ENCODE results near the gene SYCN. TPM values are rescaled to one million over a fixed set of nuclear protein-coding genes. Genes with fewer than 3 reads are reported as not detected.
A peak's percentile ranks its signal among the peaks of the same experiment; 100 is the strongest.

SYCN gene
- total RNA-seq, 4 donors from 2014 or later = not detected

DNA sequence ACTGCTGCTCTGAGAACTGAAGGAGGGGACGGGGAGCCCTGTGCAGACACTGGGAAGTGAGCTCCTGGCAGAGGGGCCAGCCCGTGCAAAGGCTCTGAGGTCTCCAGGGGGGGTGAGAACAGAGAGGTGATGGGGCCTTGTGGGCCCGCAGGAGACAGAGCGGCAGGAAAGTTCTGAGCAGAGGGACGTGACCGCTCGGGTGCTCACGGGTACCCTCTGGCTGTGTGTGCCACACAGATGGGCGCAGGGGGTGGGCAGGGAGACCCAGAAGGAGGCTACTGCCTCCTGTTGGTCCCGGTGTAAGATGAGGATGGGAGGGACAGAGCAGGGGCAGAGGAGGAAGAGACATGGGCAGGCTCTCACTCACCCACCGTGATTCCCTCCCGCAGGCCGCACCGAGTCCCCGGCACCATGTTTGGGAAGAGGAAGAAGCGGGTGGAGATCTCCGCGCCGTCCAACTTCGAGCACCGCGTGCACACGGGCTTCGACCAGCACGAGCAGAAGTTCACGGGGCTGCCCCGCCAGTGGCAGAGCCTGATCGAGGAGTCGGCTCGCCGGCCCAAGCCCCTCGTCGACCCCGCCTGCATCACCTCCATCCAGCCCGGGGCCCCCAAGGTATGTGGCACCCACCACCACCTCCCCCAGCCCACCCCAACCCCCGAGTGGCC, 34.8 kb downstream of the SYCN start:
- no peak for TF ChIP-seq EP300 (IDR thresholded peaks at IDR 0.05)
- no peak overlapping the region for H3K27ac ChIP-seq
- H3K27me3 ChIP-seq = no peaks in the 10 kb centered on the region
- 93% methylated on average over 36 of the region's 36 CpGs for WGBS
- no peak for DNase-seq (ENCODE audit: low spot score in 2 of 2)
- H3K9me3 ChIP-seq = no peaks in the 10 kb centered on the region
- peaks cover 52% of the 10 kb centered on the region for H3K36me3 ChIP-seq
- H3K4me3 ChIP-seq = no peak overlapping the region
- peaks cover 37% of the 10 kb centered on the region for H3K4me1 ChIP-seq

DNA sequence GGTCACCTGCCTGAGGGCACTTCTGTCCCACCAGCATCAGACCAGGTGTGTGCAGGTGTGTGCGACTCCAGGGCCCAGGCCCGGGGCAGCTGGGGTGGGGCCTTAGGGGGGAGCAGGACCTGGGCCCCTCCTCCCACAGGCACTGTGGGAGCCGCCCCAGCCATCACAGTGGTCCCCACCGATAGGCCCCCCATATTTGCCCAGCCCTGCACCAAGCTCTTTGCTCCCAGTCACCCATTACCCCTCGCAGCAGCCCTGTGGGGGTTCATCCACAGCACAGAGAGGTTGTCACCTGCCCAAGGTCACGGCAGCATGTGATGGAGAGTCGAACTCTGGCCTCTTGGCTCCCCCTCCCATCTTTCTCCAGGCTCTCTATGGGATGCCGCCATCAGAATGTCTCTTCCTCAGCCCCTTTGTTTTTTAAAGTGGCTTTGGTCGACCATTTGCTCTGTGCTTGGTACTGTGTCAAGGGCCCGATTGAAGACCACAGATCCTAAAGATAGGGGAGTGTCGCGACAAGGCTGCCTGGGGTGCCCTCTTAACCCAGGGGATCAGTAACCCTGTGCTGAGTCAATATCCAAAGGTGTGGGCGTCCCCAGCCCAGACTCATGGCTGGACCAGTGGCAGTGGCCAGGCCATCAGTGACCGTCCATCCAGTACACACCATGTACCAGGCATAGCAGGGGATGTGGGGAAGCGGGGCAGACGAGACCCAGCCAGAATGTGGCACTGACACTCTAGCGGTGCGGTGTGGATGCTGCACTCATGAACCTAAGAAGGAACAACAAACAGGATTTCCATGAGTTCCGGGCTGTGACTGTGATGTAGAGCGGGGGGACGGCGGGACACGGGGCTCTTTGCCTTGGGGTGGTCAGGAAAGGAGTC, 35.6 kb downstream of the SYCN start:
- Histone ChIP-seq H3K4me3 (no peak overlapping the region), H3K36me3 (peaks cover 44% of the 10 kb centered on the region), H3K9me3 (no peaks in the 10 kb centered on the region), H3K27ac (peak overlapping the region; percentile 83), H3K4me1 (peaks cover 37% of the 10 kb centered on the region), H3K27me3 (no peaks in the 10 kb centered on the region)
- DNase-seq (ENCODE audit: low spot score in 2 of 2) = no peak
- no peak for TF ChIP-seq POLR2AphosphoS5 (IDR thresholded peaks at IDR 0.05)
- TF ChIP-seq, protein P1, sequence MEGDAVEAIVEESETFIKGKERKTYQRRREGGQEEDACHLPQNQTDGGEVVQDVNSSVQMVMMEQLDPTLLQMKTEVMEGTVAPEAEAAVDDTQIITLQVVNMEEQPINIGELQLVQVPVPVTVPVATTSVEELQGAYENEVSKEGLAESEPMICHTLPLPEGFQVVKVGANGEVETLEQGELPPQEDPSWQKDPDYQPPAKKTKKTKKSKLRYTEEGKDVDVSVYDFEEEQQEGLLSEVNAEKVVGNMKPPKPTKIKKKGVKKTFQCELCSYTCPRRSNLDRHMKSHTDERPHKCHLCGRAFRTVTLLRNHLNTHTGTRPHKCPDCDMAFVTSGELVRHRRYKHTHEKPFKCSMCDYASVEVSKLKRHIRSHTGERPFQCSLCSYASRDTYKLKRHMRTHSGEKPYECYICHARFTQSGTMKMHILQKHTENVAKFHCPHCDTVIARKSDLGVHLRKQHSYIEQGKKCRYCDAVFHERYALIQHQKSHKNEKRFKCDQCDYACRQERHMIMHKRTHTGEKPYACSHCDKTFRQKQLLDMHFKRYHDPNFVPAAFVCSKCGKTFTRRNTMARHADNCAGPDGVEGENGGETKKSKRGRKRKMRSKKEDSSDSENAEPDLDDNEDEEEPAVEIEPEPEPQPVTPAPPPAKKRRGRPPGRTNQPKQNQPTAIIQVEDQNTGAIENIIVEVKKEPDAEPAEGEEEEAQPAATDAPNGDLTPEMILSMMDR (IDR thresholded peaks at IDR 0.05) = no peak
- no peak for TF ChIP-seq EP300 (IDR thresholded peaks at IDR 0.05)
- no peak for TF ChIP-seq POLR2A (IDR thresholded peaks at IDR 0.05)
- 87% methylated on average over 19 of the region's 23 CpGs for WGBS

DNA sequence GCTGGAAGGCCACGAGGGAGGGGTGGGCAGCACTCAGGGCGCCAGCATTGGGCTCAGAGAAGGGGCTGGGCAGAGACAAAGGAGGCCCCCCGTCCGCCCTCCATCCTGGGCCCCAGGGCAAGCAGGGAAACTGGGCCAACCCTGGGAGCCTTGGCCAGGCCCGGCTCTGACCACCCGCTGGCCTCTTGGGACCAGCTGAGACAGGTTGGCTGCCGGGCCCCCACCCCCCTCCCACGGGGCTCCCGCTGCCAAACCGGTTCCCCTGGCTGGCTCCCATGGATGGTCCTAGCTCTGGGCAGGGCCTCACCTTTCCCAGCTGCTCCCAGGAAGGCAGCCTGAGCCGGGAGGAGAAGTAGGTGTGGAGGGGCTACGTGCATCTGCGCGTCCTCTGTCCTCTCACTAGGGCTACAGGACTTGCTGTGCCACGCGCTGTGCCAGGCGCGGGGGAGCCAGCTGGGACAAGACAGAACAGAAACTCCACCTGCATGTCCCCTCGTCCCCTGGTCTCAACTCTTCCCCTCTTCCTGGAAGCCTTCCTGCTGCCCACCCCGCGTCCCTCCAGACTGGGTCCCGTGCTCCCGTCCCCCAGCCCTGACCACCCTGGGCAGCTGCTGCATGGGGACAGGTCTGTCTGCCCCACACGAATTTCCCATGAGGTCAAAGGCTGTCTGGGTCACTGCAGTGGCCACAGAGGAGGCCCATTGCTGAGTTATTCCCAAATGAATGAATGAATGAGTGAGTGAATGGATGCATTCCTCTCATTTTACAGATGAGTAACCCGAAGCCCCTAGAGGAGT, 36.4 kb downstream of the SYCN start:
- DNase-seq (ENCODE audit: low spot score in 2 of 2) = no peak
- peaks cover 40% of the 10 kb centered on the region for H3K4me1 ChIP-seq
- WGBS = 54% methylated on average over 15 of the region's 25 CpGs
- H3K4me3 ChIP-seq = peak overlapping the region; percentile 23
- H3K27ac ChIP-seq = peak overlapping the region; percentile 83
- TF ChIP-seq POLR2AphosphoS5 (IDR thresholded peaks at IDR 0.05) (no peak), EP300 (IDR thresholded peaks at IDR 0.05) (no peak)
- no peaks in the 10 kb centered on the region for H3K27me3 ChIP-seq
- H3K9me3 ChIP-seq = no peaks in the 10 kb centered on the region
- H3K36me3 ChIP-seq = peaks cover 36% of the 10 kb centered on the region

DNA sequence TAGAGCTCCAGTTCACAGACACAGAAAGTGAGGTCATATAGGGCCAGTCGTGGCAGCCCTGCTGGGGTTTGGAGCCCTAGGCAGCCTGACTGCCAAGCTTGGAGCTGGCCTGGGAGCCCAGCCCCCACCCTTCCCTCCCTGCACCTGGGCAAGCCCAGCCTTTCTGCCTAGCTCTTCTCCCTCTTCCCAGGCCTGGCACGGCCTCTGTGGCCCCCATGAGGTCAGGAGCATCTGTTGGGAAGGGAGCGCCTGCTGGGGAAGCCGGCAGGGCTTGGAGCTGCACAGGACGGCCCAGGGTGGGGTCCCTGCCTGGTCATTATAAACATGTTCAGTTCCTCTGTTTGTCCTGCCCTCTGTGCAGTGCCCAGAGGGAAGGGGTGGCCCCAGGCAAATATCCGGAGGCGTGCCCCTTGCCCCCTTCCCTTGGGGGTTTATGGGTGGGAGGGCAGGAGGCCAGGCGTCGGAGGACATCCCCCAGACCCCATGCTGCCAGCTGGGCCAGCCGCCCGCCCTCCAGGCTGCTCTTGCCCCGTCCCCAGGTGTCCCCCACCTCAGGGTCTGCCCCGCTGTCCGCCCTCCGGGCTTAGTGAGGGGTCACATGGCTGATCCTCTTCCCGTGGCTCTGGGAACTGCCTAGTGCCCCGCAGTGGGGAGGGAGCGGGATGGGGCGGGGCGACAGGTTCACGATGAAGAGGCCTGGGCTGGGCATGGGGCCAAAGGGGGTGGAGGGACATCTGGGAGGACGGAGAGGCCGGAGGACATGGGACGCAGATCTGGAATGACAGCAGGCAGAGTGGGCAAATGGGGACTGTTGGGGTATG, 37.3 kb downstream of the SYCN start:
- peaks cover 27% of the 10 kb centered on the region for H3K36me3 ChIP-seq
- H3K27ac ChIP-seq = peak overlapping the region; percentile 83
- no peaks in the 10 kb centered on the region for H3K27me3 ChIP-seq
- H3K4me3 ChIP-seq = peak overlapping the region; percentile 23
- 33% methylated on average over 13 of the region's 24 CpGs for WGBS
- DNase-seq (ENCODE audit: low spot score in 2 of 2) = peak; percentile 86 to 90
- TF ChIP-seq POLR2A (IDR thresholded peaks at IDR 0.05) = no peak
- no peak for TF ChIP-seq EP300 (IDR thresholded peaks at IDR 0.05)
- no peak for TF ChIP-seq POLR2AphosphoS5 (IDR thresholded peaks at IDR 0.05)
- TF ChIP-seq, protein P1 (IDR thresholded peaks at IDR 0.05) = no peak
- H3K9me3 ChIP-seq = no peaks in the 10 kb centered on the region
- peaks cover 40% of the 10 kb centered on the region for H3K4me1 ChIP-seq

DNA sequence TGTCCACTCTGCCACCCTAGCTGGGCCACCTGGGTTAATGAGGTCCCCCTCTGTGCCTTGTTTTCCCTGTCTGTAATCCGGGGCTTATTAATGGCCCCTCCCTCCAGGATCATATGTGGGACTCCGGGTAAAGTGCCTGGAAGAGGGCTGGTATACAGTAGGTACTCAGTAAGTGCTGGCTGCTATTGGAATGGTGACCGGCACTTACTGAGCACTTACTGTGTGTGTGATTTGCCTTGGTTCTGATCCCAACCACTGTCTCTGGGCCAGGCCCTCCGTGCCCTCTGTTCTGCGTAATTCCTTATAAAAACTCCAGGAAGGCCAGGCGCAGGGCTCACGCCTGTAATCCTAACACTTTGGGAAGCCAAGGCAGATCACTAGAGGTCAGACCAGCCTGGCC, 38.2 kb downstream of the SYCN start:
- Histone ChIP-seq H3K9me3 (no peaks in the 10 kb centered on the region), H3K36me3 (peaks cover 21% of the 10 kb centered on the region), H3K4me1 (peaks cover 50% of the 10 kb centered on the region), H3K27me3 (no peaks in the 10 kb centered on the region), H3K27ac (peak overlapping the region; percentile 83), H3K4me3 (no peak overlapping the region)
- TF ChIP-seq, protein P1 (IDR thresholded peaks at IDR 0.05) = no peak
- no peak for TF ChIP-seq POLR2A (IDR thresholded peaks at IDR 0.05)
- TF ChIP-seq EP300 (IDR thresholded peaks at IDR 0.05) = no peak
- no peak for TF ChIP-seq POLR2AphosphoS5 (IDR thresholded peaks at IDR 0.05)
- DNase-seq (ENCODE audit: low spot score in 2 of 2) = no peak
- 86% methylated on average over 7 of the region's 7 CpGs for WGBS

Measured in suprapubic skin (tissue), 4 donors.